GM18909 (cell line): Measurements from ENCODE around the gene ISG20.
A peak's percentile ranks its signal among the peaks of the same experiment; 100 is the strongest.

Experiments
- ATAC-seq: cut with Tn5 transposase; IDR thresholded peaks from one replicate; pipeline ENCODE4 v1.9.1; 2021; ENCODE audit warnings: mild to moderate bottlenecking; ENCODE audit not compliant: unreplicated experiment, poor library complexity

The ISG20 gene

DNA sequence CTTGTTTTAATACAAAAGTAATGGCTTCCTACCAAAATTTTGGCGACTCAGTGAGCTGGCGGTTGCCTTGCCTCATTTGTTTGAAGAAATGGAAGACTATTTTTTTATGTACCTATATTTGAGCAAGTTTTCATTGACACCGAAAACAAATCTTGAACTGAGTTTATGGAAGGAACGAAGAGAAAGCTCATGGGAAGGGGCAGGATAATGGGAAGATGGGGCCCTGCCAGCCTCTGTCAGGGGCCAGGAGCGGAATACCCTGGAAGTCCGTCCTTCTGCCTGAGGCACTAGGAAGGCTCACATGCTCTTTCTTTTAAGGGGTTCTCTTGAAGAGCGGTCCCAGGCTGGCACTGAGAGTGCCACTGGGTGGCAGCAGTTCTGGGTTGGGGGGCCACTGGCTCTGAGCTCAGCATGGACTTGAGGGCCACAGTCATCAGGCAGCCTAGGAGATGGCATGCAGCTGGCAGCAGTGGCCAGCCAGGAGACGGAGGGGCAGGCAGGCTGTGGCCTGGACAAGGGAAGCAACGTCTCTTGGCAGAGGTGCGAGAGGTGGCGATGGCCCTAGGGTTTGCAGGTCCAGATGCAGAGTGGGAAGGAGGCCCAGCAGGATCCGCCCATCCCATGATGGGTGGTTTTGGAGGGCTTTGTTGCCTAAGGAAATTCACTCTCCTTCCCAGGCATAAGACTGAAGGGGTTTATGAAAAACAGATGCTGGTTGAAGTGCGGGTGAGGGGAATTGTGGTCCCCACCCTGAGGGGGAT is 41.6 kb downstream of the ISG20 start:
- no peak for ATAC-seq

DNA sequence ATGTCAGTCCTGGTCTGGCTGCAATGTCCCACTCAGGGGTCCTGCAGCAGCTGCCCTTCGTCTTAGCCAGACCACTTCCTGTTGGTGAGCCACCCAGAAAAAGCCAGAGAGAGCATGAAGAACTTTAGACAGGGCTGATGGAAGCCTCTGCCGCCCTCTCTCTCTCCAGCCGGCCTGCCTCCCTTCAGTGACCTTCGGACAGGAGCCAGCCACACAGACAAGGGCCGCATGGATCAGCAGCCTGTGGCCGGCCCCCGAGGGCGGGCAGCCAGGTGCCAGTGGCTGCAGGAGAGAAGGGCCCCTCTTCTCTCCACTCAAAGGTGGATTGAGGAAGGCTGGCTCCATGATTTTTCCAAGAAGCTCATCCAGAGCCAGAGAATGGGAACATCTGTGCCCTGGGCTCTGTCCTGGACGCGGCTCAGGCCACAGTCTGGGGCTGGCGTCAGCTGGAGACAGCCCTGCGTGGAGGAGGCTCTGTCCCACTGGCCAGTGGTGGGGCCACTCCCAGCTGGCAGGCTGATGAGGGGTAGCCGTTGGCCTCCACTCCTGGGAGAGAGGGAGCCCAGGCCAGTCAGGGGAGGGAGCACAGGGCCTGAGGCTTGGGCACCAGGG is 42.9 kb downstream of the ISG20 start:
- no peak for ATAC-seq

GRCh38 chr15:88684345-88684744 is 45.5 kb downstream of the ISG20 start:
- ATAC-seq: no peak

- ATAC-seq: no peak
Observed at GRCh38 chr15:88686166-88686565, 47.4 kb downstream of the ISG20 start.

DNA sequence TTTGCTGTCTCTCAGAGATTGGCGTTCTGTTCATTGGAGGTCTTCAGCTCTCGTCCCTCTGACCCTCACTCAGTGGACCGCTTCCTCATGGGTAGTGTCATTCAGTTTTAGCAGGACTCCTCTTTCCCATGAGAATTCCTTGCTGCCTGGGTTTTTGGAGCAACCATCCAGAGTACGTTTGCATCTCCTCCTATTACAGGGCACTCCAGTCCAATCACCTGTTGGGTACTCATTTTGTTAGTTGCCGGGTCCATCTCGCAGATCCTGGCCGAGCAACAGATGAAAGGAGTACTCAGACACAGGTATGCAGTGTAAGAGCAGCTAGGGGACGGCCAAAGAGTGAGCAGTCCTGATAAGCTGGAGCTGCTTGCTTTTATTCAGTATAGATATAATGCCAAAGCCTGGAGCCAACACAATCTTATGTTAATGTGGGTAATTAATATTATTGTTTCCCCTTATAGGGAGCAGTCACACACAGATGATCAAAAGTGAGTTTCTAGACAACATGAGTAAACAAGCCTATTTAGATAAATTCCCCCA is 49.6 kb downstream of the ISG20 start:
- ATAC-seq: no peak

GRCh38 chr15:88690331-88690730 is 51.5 kb downstream of the ISG20 start:
- ATAC-seq: no peak

DNA sequence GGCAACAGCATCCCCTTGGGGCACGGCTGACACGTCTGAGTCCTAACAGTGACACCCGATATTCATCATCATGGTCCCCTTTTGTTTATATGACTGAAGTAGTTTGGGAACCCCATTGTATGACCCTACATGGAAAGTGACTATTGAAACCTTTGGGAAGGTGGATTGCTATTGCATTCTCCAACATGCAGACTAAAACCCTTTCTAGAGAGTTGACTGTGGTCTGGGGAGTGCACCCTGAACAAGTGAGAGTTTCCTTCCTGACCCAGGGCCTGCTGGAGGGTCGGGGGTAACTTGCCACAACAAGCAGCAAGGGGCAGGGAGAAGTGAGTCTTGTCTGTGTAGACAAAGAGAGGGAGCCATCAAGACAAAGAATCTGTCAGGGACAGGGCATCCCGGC is 54.4 kb downstream of the ISG20 start:
- no peak for ATAC-seq

DNA sequence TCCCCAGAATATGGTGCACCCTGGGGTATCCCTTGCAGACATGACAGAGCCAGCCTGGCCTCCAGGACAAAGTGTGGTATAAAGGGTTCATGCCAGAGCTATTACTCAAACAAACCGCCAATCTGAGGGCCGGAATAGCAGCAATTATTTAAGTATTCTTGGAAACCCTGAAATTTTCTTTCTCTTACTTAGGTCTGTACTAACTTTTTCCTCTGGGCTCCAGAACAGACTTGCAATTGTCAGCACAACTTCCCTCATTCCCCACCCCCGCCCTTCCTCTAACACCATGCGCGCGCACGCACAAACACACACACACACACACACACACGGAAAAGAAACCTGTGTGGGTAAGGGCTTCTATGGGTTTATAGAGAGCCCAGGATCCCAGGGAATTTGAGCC is 56.3 kb downstream of the ISG20 start:
- ATAC-seq: no peak

GRCh38 chr15:88695691-88696251 is 57.0 kb downstream of the ISG20 start:
- ATAC-seq: no peak

DNA sequence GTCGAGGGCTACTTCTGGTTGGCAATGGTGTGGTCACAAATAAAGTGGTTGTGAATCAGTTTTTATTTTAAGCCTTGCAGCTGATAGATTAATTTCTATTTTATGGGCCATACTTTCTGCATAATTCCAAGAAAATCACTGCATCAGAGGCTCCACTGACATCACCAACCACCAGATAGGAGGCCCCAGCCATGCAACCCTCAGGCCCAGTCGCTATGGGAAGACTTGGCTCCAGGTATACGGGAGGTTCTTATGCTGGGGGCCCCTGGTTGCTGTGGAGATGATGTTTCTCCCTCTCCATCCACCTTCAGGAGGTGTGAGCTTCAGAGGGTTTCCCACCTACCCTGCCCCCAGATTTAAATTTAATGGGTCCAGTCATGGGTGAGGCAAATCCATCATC is 57.4 kb downstream of the ISG20 start:
- ATAC-seq: no peak

GRCh38 chr15:88697276-88697675 is 58.5 kb downstream of the ISG20 start:
- ATAC-seq: no peak

GRCh38 chr15:88699861-88700260 is 61.0 kb downstream of the ISG20 start:
- no peak for ATAC-seq

DNA sequence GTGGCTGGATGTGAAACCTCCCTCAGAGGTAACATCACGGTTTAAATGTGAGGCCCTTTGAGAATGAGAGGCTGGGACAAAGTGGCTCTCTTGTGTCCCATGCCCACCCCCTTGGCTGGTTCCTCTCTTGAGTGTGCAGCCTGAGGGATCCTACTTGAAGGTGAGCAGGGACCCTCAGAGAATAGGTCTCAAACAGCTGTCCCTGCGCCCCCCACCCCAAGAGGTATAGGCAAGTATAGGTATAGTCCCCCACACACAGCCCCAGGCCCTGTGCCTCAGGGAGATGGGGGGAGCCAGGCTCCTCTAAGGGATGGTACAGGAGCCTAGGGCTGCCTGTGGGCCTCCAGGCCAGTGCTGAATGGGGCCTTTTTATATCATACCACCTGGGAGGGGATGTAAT is 61.9 kb downstream of the ISG20 start:
- no peak for ATAC-seq

GRCh38 chr15:88701561-88702095 is 62.8 kb downstream of the ISG20 start:
- ATAC-seq: peak; percentile 57

- ATAC-seq: no peak
Observed at GRCh38 chr15:88702983-88703382, 64.2 kb downstream of the ISG20 start.

- ATAC-seq: no peak
Observed at GRCh38 chr15:88703533-88703932, 64.7 kb downstream of the ISG20 start.

DNA sequence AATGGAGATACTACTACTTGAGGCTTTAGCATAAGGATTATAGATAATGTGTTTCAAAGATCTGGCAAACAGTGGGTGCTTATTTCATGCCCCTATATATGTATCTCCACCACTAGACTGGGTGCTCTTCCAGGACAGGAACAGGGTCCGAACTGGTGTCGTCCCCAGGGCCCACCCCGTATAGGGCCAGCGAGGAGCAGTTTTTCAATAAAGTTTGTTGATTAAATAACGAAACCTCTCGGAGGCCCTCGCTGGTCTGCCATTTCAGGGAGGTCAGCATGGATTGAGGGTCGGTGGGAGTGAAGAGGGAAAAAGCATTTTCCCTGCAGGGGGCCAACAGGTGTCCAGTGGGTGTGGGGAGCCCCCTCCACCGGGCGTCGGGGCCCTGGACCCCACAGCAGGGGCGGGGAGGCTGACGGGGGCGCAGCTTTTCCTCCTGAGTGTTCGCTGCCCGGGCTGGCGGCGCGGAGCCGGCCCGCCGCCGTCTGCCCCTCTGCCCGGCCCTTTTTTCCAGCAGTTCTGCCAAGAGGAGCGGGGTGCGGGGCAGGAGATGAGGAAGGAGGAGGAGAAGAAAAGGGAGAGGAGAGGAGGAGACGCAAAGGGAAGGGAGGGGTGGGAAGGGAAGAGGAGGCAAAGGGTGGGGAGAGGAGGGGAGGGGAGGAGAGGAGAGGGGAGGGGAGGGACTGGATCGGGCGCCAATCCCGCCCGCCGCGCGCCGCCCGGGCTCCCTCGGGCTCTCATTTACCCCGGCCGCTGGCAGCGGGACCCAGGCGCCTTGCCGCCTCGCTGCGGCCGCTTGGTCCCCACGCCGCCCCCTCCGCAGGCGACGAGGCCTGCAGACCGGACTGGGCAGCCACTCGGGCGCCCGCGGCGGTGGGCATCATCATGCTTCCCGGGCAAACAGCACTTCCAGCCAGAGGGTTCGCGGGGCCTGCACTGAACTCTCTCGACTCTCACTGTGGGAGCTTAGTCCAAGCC is 66.3 kb downstream of the ISG20 start:
- no peak for ATAC-seq

DNA sequence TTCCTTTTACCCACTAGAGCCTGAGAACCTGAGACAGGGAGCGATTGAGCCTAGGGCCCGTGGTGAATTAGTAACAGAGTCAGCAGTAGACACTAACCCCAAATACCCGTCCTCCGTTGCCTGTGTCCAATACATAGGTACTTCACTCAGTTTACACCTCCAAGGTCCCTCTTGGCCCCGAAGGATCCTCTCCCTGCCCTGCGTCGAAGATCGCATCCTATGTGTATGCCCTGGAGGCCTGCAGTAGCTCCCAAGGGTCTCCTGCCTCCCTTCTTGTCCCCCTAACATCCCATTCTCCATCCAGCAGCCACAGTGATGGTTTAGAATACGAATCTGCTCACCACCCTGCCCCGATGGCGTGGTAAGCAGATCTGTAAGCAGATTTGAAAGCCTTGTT is 67.0 kb downstream of the ISG20 start:
- no peak for ATAC-seq
